CD4-positive, alpha-beta T cell treated with Interleukin-2 at 100 ng/mL for 4 hours (primary cell): ENCODE data around the gene MS4A4E.
"Not testable (repeated sequence)": the region's sequence is repeated elsewhere in the genome, so short reads cannot be mapped to it uniquely, and the experiment has no call there.

Experiments
- DNase-seq: peaks from one replicate; pipeline ENCODE4 v3.0.0-alpha.2; 2020; ENCODE audit warnings: low spot score

MS4A4E gene

DNA sequence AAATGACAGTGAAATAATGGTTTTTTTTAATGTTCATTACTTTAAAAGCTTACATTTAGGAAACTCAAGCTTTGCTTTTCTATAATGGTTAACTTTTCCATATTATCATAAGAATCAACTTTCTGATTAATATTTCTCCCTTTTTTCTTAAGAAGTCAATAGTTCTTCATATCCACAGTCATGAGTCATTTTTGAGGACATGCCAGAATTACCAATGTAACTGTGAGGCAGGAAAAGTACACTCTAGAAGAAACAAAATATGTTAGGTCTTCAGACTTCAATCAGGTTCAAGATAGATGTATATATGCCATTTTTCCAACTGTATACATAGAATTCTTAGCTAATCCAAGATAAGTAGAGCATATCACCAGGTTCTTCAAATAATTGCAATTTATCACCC, 70.9 kb downstream of the MS4A4E start:
- no peak for DNase-seq

DNA sequence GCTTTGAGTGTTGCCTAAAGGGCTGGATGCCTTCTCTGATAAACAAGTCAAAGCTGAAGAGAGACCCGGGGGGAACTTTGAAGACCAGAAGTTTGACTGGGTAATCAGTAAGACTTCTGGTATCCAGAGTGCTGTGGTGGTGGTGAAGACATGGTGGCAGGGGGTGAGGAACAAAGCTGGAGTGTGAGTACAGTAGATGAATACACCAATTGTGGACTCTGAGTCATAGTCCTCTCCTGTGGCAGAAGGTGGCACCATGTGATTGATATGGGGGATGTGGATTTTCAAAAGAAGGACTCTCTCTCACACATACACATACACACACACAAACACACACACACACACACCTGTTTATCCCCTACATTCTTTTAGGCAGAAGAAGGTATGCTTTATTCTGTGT, 72.4 kb downstream of the MS4A4E start:
- DNase-seq: no peak

DNA sequence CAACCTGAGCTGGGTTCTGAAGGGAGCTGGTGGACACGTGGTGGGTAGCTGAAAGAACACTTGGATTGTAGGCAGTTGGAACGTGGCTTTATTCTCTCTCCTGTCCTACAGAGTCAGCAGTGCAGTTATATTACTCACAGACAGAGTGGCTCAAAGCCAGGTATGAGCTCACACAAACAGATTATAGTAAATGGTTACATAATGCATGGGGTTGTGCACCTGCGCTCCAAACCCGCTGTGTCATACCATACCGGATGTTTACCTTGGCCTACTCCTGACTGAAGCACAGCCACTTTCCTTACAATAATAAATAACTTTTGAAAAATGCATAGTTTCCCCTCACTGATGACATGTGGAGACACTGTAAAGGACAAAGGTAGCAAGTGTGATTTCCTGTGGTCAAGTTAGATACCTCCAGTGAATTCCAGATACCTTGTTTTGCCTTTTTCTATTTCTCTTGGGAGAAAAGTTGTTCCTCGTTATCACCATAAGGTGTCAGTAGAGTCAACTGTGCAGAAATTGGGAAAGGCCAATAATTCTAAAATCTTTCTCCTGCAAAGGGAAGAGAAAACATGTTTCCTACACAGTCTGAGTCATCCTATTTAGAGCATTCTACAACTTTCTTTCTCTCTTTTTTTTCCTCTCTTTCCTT, 73.5 kb downstream of the MS4A4E start:
- DNase-seq: no peak

DNA sequence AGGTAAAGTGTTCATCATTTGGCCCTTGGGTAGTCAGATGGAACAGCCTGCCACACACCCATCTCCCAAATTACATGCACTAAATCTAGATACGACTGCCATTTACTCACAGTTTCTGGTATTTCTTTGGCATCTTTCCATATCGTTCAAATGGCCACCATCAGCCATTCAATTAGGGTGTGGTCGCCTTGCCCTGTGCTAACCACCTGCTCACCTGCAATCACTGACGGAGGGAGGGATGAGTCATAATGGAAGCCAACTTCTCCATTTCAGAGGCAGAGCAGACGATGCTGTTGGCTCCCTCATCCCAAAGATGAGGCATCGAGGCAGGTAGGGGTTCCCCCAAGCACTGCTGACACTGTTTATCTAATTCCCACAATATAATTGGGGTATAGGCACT, 74.6 kb downstream of the MS4A4E start:
- DNase-seq: no peak

DNA sequence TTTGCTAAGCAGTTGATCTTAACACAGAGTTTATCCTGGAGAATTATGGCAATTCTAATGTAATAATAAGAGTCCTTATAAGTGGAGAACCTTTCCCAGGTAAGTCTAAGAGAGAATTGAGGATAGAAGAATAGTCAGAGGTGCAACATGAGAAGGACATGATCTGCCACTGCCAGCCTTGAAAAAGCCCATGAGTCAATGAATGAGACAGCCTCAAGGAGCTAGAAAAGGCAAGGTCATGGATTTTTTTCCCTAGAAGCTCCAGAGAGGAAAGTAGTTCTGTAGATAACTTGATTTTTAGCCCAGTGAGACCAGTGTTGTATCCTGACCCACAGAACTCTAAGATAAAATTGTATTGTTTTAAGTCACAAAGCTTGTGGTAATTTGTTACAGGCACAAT, 77.0 kb downstream of the MS4A4E start:
- no peak for DNase-seq

DNA sequence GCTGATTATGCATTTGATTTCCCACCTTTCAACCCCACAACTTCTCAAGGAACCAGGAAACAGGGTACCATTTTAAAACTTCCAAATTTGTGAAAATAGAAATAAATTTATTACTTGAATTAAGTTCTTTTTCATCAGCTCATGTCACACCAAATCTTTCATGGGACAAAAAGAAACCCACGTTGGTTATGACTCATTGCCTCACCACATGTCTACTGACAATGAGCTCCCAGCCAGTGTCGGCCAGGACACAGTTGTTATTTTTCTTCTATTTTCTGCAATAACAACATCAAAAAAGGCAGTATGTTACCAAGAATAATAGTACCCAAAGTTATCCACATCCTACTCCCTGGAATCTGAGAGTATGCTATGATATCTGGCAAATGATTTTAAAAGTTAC, 77.4 kb downstream of the MS4A4E start:
- DNase-seq: no peak

DNA sequence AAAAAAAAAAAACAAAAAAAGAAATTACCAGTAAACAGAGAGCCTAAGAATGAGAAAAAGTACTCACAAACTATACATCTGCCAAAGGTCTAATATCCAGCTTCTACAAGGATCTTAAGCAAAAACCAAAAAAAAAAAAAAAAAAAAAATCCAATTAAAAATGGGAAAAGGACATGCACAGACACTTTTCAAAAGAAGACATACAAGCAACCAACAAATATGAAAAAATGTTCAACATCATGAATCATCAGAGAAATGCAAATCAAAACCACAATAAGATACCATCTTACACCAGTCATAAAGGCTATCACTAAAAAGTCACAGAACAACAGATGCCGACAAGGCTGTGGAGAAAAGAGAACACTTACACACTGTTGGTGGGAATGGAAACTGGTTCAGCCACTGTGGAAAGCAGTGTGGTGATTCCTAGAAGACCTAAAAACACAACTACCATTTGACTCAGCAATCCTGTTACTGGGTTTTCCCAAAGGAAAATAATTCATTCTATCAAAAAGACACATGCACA, 78.3 kb downstream of the MS4A4E start:
- no peak for DNase-seq

DNA sequence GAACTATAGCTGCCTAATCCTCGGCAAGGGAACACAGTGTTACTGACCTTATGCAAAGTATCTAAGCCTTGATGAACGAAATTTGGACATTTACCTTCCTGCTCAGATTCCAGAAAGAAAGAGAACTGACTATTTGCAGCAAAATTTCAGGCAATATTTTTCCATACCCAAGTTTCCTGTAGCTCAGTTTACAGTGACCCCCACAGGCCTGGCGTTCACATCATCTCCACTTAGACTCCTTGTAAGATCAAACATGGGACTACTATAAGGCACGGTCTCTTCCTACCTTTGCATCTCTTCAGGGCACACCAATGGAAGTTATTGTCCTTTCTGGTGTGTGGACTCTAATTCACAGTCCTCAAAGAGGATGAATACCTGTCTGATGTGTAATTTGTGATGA, 81.2 kb downstream of the MS4A4E start:
- no peak for DNase-seq

DNA sequence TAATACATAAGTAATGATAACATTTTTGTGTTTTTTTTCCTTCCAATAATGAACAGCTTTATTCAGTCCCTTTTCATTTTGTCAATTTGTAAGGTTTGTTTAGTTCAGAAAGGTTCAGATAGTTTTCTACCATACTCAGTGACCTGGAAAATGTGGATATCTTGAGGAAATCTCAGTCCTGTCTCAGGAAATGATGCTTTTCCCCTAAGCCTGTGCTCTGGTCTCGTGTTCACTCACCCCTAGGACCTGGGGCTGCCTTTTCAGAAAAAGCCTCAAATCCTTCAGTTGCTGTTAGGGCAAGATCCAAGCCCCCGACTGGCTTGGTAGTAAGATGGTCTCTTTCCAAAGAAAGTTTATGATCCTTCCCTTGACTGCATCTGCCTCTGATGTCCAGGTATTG, 81.8 kb downstream of the MS4A4E start:
- DNase-seq: no peak

DNA sequence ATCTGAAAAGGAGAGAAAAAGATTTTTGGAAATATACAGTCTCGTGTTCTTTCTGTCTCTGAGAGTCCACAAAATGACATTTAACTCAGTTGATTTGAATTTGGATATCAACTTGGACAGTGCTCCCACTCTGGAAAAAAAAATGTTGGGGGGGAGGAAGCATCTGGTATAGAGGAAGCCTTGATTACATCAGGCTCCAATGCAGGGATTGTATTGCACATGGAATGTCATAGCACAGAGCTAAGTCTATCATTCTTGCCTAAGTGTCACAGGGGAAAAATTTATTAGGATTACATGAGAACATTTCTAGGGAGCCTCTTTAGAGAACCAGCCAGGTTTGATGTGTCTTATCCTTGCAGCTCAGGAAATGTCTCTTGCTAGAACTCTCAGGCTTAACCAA, 83.1 kb downstream of the MS4A4E start:
- no peak for DNase-seq

DNA sequence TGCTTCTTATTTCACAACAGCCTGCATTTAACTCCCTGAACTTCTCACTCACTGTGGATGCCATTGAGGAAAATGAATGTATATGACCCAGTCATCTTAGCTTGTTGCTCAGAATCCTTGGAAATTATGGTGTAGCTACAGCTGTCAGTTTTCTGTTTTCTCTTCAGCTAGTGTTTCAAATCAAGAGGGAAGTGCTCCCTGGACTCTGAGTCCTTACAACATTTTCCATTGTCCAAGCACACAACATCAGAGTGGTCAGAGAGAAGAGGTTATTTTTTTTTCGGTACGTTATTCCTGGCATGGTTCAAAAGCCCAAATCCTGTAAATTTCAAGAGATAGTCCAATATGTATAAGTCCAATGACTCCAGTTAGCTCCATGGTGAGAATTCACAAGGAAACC, 83.7 kb downstream of the MS4A4E start:
- DNase-seq: no peak

DNA sequence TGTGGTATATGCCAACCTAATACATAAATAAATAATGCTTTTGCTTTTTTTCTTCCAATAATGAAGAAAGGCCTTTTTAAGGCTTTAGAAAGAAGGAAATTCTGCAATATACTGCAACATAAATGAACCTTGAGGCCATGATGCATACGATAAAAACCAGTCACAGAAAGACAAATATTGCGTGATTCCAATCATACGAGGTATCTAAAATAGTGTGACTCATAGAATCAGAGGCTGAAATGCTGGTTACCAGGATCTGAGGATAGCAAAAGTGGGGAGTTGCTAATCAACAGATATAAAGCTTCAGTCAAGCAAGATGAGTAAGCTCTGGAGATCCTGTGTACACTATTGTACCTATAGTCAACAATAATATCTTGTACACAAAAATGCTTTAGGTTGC, 84.3 kb downstream of the MS4A4E start:
- no peak for DNase-seq

DNA sequence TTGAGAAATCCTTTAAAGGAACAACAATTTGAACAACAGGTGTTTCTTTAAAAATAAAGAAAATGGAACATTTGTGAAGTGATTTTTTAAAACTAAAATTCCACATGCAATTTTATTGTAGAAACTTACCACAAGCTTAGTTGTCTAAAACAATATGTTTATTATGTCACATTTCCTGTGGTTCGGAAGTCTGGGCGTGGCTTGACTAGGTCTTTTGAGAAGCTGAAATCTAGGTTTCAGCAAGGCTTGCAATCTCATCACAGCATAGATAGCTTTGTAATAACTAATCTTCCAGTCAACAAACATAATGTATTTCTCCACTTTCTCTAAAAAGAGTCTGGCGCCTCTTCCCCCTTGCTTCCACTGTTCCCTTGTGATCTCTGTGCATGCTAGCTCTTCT, 87.0 kb downstream of the MS4A4E start:
- DNase-seq: no peak

DNA sequence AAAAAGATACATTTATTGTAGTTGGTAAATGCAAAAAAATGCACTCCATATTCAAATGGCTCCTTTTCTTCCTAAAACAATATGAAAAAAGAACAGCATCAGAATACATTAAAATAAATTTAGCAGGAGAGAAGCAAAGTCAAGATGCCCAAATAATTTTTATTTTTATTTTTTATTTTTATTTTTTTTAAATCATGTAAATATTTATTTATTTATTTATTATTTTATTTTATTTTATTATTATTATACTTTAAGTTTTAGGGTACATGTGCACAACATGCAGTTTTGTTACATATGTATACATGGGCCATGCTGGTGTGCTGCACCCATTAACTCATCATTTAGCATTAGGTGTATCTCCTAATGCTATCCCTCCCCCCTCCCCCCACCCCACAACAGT, 90.2 kb downstream of the MS4A4E start:
- DNase-seq: not testable (repeated sequence)

DNA sequence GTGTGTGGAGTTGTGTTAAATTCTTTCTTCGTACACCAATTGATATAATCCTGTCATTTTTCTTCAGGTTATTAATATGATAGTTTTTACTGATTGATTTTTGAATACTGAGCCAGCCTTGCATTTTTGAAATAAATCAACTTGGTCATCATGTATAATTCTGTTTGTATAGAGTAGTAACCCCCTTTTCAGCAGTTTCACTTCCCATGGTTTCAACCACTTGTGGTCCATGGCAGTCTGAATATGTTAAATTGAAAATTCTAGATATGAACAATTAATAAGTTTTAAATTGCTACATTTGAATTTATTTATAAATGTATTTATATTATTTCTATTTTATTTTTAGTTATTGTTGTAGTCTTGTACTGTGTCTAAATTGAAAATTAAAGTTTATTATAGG, 92.7 kb downstream of the MS4A4E start:
- DNase-seq: no peak
